ENCODE measurements around the gene NAMPT.

- no peak for TF ChIP-seq CTCF (conservative IDR thresholded peaks at IDR 0.05)
- TF ChIP-seq ZFX (IDR thresholded peaks at IDR 0.05), result no peak
Observed at GRCh38 chr7:106331441-106332175, 46.8 kb upstream of the NAMPT start.

Data from C4-2B (cell line).